Measurements from ENCODE around the gene NOTCH3.

NOTCH3 gene

GRCh38 chr19:15243236-15243957 lies 42.6 kb upstream of the NOTCH3 start:
- DNase-seq (ENCODE audit: low read depth in 1 of 2, low spot score in 1 of 2) = no peak
- no peak for TF ChIP-seq JUND (IDR thresholded peaks at IDR 0.05; ENCODE audit: low read depth)
- in situ Hi-C loops (cut with HindIII; ENCODE audit: low pct_unique_long_range_greater_than_20kb, low sequenced_read_pairs) = no loop called here

GRCh38 chr19:15241259-15241910 lies 40.6 kb upstream of the NOTCH3 start:
- in situ Hi-C loops (cut with HindIII; ENCODE audit: low pct_unique_long_range_greater_than_20kb, low sequenced_read_pairs) = no loop called here

DNA sequence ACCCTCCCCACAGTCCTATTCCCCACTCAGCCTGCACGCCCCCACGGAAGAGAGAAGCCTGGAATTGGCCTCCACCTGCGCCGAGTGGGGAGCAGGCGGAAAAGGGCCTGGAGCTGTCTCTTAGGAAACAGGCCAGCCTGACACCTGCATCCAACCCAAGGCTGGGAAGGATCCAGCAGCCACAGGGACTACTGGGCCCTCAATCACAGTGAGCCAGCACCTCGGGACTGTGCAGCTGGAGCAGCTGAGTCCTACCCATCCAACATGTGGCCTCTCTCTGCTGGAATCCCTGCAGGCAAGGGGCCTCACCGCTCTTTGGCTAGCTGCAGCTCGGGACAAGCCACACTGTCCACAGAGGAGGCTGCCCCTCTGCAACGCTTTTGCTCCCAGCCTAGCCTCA lies 39.7 kb upstream of the NOTCH3 start:
- in situ Hi-C loops (cut with HindIII; ENCODE audit: low pct_unique_long_range_greater_than_20kb, low sequenced_read_pairs) = no loop called here
- no peak for TF ChIP-seq JUND (IDR thresholded peaks at IDR 0.05; ENCODE audit: low read depth)
- DNase-seq (ENCODE audit: low read depth in 1 of 2, low spot score in 1 of 2) = no peak

More at GRCh38 chr19:15241259-15241910, 40.6 kb upstream of the NOTCH3 start:
- TF ChIP-seq JUND (IDR thresholded peaks at IDR 0.05; ENCODE audit: low read depth) = no peak
- no peak for DNase-seq (ENCODE audit: low read depth in 1 of 2, low spot score in 1 of 2)

DNA sequence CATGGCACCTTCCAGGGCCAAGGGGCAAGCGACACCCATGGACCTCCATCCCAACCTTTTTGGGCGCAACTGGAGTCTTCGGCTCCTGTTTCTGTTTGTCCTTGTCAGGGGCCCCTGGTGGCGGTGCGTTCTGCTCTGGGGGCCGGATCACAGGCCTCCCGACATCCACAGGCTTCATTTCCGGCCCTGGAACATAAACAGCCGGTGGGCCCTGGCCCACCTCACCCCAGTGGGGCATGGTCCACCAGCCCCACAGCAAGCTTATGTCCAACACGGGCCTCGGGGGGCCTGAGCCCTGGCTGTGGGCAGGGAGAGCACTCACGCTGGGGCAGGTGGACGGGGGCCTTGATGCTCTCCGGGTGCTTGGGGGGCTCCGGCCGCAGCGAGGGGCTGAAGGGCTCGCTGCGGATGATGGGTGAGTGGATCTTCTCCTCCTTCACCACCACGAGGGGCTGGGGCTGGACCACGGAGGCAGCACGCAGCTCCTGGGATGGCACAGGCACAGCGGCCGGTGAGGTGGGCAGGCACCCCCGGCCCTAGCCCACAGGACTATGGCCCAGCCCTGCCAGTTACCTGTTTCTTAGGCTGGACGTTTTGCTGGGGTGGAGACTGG lies 38.6 kb upstream of the NOTCH3 start:
- DNase-seq (ENCODE audit: low read depth in 1 of 2, low spot score in 1 of 2) = no peak
- in situ Hi-C loops (cut with HindIII; ENCODE audit: low pct_unique_long_range_greater_than_20kb, low sequenced_read_pairs) = no loop called here
- TF ChIP-seq JUND (IDR thresholded peaks at IDR 0.05; ENCODE audit: low read depth) = no peak

DNA sequence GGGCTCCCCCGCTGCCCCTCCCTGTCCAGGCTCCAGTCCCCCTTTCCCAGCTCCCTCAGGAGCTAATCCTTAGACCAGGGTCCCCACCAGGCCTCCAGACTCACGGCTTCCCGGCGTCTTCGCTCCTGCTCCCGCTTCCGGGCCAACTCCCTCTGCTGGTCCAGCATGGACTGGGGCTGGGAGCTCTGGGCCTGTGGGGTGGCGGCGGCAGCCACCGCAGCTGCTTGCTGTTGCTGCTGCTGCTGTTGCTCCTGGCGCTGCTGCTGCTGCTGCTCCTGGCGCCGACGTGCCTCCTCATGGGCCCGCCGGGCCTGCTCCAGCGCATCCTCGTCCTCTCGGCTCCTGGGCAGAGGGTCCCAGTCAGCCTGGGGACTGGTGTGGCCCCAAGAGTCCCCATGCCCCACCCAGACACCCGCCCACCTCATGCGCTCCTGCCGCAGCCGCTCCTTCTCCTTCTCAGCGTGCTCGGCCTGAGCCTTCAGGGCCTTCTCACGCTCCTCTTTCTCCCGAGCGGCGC lies 37.9 kb upstream of the NOTCH3 start:
- no peak for TF ChIP-seq JUND (IDR thresholded peaks at IDR 0.05; ENCODE audit: low read depth)
- in situ Hi-C loops (cut with HindIII; ENCODE audit: low pct_unique_long_range_greater_than_20kb, low sequenced_read_pairs) = no loop called here
- DNase-seq (ENCODE audit: low read depth in 1 of 2, low spot score in 1 of 2) = no peak

DNA sequence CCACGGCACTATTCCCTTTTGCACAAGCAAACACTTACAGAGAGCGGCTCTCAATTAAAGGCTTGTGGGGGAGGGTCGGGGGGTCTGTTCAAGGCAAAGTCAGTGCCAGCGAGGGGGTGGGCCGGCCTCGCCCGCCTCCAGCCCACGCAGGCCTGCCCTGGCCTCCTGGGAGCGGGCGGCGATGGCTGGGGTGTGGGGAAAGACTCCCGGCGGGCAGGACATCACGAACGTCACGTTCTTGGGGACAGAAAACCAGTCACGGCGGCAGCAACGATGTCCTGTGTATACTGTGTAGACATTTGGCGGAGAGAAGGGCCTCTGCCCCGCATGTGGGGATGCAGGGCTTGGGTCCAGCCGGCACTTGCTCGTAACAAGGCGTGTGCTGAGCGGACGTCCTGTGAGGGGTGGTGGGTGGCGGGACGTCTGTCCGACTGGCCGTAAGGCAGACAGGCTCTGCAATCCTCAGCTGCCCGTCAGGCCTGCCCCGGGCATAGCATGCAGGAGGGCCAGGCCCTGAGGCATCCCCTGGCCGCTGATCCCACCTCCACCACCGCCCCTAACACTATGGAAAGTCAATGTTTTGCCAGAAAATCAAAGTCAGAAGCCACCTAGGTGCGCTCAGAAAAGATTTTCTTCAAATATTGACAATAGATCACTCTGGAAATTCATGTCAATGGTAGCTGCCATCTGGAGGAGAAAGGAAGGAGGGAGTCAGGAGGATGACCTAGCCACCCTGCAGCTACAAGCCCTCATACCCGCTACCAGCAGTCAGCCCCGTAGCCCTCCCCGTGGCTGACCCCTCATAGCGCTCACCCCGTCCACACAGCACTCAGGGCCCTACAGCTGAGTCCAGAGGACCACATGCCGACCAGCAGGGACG lies 37.2 kb upstream of the NOTCH3 start:
- in situ Hi-C loops (cut with HindIII; ENCODE audit: low pct_unique_long_range_greater_than_20kb, low sequenced_read_pairs) = no loop called here
- no peak for TF ChIP-seq JUND (IDR thresholded peaks at IDR 0.05; ENCODE audit: low read depth)
- no peak for DNase-seq (ENCODE audit: low read depth in 1 of 2, low spot score in 1 of 2)

DNA sequence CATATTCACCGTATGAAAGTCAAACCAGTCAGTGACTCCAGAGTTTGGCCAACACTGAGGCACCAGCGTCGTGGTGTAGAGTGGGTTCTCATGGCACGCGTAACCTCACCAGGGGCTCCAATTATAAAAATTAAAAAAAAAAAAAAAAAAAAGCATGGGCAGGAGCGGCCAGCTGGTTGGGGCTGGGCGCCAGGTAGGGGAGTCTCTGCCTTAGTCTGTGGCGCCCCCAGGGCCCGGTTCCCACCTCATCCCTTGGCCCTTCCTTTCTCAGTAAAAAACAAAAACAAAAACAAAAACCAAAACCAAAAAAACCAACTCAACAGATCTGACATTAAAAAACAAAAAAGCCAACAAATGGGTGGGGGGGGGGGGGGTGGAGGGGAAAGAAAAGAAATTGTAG lies 36.1 kb upstream of the NOTCH3 start:
- DNase-seq (ENCODE audit: low read depth in 1 of 2, low spot score in 1 of 2) = no peak
- TF ChIP-seq JUND (IDR thresholded peaks at IDR 0.05; ENCODE audit: low read depth) = no peak
- in situ Hi-C loops (cut with HindIII; ENCODE audit: low pct_unique_long_range_greater_than_20kb, low sequenced_read_pairs) = no loop called here

- in situ Hi-C loops (cut with HindIII; ENCODE audit: low pct_unique_long_range_greater_than_20kb, low sequenced_read_pairs) = no loop called here
- no peak for DNase-seq (ENCODE audit: low read depth in 1 of 2, low spot score in 1 of 2)
- TF ChIP-seq JUND (IDR thresholded peaks at IDR 0.05; ENCODE audit: low read depth) = no peak
These were observed 35.0 kb upstream of the NOTCH3 start for GRCh38 chr19:15235781-15236180.

GRCh38 chr19:15234431-15235130 lies 33.8 kb upstream of the NOTCH3 start:
- DNase-seq (ENCODE audit: low read depth in 1 of 2, low spot score in 1 of 2) = no peak
- no peak for TF ChIP-seq JUND (IDR thresholded peaks at IDR 0.05; ENCODE audit: low read depth)
- in situ Hi-C loops (cut with HindIII; ENCODE audit: low pct_unique_long_range_greater_than_20kb, low sequenced_read_pairs) = no loop called here

DNA sequence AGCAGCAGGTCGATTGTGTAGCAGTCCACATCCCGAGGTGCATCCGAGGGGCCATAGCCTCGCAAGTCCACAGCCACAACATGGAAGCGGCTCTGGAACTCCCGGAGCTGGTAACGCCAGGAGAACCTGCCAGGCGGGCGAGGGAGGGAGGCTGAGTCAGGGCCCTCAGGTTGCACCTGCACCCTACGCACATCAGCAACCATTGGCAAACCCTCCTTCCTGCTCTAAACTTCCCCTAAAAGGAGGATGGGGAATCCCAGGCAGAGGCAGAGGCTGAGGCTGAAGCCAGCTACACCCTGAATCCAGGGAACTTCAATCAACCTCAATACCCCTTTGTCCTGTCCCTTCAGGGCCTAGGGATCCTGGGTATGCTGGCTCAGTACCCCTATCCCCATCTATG lies 30.5 kb upstream of the NOTCH3 start:
- in situ Hi-C loops (cut with HindIII; ENCODE audit: low pct_unique_long_range_greater_than_20kb, low sequenced_read_pairs) = no loop called here
- TF ChIP-seq JUND (IDR thresholded peaks at IDR 0.05; ENCODE audit: low read depth) = no peak
- DNase-seq (ENCODE audit: low read depth in 1 of 2, low spot score in 1 of 2) = no peak

GRCh38 chr19:15227261-15227660 lies 26.5 kb upstream of the NOTCH3 start:
- no peak for TF ChIP-seq JUND (IDR thresholded peaks at IDR 0.05; ENCODE audit: low read depth)
- in situ Hi-C loops (cut with HindIII; ENCODE audit: low pct_unique_long_range_greater_than_20kb, low sequenced_read_pairs) = no loop called here
- DNase-seq (ENCODE audit: low read depth in 1 of 2, low spot score in 1 of 2) = peak in 1 of 2 experiments; percentile 13

- no peak for DNase-seq (ENCODE audit: low read depth in 1 of 2, low spot score in 1 of 2)
- in situ Hi-C loops (cut with HindIII; ENCODE audit: low pct_unique_long_range_greater_than_20kb, low sequenced_read_pairs) = no loop called here
- TF ChIP-seq JUND (IDR thresholded peaks at IDR 0.05; ENCODE audit: low read depth) = no peak
These were observed 25.0 kb upstream of the NOTCH3 start for GRCh38 chr19:15225760-15226159.

Data from T47D (cell line).